Cerebellar cortex (tissue), 1 donor: Measurements from ENCODE around the gene MAPK14.
"Not testable (repeated sequence)": the region's sequence is repeated elsewhere in the genome, so short reads cannot be mapped to it uniquely, and the experiment has no call there.

Experiments
- DNase-seq: peaks from one replicate; pipeline ENCODE4 v3.0.0-alpha.2; 2015; ENCODE audit warnings: low spot score

MAPK14 gene

DNA sequence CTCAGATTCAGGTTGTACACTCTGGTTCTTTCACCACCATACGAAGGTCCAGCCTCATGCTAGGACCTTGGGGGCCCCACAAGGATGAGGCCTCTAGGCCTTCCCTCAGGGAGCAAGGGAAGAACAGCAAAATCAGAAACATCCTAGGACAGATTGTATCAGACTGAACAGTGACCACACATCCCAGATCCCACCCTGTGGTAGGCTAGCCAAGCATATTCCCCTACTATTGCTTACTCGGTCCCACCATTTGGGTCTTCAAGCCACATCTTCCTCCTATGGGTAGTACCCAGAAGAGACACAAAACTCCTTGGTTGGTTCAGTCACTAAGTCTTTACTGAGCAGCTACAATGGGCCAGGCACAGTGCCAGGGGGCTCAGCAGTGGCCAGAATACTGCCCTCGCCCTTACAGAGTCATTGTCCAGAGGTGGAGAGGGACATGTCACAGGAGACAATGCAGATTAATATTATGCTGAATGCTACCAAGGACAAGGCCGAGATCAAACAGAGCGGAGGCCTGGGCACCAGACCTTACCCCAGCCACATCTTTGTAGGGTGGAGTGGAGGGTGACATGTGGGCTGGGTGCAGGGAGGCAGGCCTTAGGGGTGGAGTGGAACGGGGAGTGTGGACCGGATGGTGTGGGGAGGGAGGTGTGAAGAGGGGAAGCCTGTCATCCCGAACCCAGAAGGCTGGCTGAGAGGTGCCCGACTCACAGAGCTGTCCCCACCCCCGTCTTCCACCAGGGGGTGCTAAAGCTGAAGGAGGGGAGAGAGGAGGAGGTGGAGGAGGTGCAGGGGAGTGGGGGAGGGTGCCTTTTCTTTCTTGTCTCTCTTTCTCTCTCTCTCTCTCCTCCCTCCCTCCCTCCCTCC is 95.9 kb downstream of the MAPK14 start:
- DNase-seq, result peak; percentile 73

DNA sequence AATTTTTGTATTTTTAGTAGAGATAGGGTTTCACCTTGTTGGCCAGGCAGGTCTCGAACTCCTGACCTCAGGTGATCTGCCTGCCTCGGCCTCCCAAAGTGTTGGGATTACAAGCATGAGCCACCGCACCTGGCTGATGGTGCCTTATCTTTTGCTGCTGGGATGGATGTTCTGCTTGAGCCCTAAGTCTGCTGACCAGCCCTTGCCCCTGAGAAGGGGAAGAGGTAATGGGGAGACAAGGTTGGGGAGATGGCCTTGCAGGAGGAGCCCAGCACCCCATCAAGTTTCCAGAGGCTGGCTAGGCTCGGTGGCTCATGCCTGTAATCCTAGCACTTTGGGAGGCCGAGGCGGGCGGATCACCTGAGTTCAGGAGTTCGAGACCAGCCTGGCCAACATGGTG is 96.7 kb downstream of the MAPK14 start:
- DNase-seq, result not testable (repeated sequence)

DNA sequence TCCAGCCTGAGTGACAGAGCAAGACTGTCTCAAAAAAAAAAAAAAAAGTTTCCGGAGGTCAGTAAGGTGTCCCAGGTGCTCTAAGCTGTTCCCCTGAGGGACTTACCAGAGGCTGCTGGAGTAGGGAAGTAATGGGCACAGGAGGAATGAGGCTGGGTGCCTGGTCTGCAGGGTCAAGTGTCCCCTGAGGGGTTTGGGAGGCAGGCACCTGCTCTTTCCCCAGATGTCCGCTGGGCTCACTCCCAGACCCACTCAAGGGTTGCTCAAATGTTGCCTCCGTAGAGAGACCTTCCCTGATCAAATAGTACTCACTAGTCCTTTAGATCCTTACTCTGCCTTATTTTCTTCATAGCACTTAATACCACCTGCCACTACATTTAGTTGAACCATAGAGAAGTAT is 97.3 kb downstream of the MAPK14 start:
- no peak for DNase-seq

DNA sequence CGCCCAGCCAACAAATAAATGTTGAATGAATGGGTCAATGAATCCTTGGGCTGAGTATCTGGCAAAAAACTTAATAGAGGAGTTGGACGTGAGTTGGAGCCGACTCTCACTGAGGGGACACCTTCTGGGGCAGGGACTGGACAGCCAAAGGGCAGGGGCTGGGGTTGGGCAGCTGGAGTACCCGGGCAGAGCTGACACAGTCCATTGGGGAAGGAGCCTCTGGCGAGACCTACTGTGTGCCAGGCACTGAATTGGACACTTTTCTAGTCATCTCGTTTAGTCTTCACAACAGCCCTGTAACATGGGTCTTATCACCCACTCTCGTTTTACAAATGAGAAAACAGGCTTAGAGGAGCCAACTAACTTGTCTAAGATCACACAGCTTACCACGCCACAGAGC is 98.0 kb downstream of the MAPK14 start:
- DNase-seq, result no peak

DNA sequence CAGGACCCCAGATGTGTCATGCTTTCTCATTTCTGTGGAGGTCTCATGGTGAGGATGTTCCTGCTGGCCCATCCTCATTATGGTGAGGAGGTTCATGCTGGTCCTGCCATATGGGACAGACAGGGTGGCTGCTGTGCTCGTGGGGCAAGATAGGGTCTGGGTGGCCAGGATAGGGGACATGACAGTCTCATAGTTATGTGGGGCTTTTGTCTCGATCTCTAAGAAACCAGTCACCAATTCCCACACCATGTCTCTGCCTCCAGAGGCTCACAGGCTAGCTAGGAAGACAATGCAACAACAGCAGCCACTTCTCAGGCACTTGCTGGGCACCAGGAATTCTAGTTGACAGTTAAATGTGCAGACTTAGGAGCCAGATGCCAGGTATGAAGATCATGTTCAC is 98.5 kb downstream of the MAPK14 start:
- no peak for DNase-seq

DNA sequence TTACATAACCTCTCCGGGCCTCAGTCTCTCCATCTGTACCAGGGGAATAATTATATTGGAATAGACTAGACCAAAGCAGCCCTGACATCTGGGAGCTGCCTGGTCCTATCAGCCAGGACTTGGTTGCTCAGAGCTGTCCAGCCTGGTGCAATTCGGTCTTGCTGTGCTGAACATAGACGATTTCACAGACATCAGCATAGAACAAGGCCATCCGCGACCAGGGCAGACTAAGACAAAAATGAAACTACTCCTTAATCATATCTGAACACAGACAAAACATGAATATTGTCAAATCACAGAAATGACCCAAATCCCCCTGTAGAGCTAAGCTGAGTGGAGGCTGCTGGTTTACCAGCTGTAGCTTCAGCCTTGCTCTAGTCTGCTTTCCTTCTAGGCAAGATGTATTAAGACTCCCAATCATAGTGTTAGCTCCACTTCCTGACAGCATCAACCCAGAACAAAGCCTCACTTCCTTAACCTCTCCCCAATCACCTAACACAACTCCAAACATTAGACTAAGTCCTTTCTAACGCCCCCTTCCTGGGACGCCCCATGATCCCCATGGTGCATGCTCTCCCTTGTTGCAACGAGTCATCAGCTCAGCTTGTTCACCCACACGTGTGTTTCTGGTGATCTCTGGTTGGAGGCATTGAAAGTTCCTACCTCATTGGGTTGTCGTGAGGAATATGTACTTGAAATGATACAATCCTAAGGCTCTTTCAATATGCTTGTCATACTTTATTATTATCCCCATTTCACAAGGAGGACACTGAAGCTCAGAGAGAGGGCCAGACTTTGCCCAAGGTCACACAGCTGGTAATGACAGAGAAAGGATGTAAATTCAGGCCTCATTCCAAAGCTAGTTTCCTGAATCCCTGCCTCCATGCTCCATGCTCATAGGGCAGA is 99.2 kb downstream of the MAPK14 start:
- no peak for DNase-seq

DNA sequence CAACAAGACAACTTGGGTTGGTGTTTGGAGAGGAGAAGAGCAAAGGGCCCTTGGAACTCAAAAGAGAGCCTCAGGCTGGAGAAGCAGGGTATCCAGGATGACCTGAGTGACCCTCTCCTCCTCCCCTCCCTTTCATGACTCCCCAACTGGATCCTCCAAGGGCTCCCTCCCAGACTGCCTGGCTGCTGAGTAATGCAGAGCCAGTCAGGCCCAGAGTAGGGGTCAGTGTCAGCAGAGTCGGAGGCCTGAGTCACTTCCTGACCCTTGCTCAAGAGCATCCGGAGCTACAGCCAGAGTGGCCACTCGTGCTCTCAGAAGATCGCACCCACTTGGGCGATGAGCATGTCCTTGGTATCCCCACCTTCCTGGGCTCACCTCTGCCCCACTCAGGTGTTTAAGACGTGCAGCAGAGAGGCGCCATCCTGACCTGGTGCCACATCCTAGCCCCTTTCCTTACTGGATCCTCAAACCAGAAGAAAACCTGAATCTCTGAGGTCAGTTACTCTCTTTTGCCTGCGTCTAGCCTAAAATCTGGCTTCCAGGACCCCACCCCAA is 99.9 kb downstream of the MAPK14 start:
- no peak for DNase-seq

DNA sequence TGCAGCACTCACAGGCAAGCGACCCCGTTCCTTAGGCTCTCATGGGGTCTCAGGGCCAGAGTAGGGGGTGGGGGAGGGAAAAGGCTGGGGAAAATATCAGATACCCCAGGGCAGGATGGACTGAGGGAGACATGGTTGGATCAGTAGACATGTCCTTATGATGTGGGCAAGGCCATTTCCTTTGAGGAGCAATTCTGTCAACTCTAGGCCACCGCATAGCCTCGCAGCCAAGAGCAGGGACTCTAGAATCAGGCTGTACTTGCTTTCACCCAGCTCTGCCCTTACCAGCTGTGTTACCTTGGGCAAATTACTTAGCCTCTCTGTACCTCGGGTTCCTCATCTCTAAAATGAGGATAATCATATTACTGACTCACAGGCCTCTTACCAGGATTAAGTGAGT is 100.5 kb downstream of the MAPK14 start:
- no peak for DNase-seq

DNA sequence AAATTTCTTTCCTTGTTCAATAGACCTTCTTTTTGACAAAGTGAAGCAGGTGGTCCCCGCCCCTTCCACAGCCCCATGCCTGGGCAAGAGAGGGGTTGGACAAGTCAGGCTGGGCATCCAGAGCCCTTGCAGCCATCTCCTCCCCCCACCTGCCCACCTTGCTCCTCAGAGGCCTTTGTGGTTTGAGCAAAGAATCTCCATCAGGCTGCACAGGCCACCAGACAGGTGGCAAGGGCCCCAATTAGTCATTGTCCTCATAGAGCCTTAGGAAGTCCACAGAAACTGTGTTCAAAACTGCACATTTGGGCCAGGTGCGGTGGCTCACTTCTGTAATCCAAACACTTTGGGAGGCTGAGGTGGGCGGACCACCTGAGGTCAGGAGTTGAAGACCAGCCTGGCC is 101.2 kb downstream of the MAPK14 start:
- no peak for DNase-seq

DNA sequence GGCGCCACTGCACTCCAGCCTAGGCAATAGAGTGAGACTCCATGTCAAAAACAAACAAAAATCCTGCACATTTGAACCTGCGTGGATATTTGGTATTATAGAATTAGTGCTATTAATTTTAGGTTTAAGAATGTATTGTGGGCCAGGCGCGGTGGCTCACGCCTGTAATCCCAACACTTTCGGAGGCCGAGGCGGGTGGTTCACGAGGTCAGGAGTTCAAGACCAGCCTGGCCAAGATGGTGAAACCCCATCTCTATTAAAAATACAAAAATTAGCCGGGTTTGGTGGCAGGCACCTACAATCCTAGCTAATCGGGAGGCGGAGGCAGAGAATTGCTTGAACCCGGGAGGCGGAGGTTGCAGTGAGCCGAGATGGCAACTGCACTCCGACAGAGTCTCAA is 101.7 kb downstream of the MAPK14 start:
- DNase-seq, result not testable (repeated sequence)

DNA sequence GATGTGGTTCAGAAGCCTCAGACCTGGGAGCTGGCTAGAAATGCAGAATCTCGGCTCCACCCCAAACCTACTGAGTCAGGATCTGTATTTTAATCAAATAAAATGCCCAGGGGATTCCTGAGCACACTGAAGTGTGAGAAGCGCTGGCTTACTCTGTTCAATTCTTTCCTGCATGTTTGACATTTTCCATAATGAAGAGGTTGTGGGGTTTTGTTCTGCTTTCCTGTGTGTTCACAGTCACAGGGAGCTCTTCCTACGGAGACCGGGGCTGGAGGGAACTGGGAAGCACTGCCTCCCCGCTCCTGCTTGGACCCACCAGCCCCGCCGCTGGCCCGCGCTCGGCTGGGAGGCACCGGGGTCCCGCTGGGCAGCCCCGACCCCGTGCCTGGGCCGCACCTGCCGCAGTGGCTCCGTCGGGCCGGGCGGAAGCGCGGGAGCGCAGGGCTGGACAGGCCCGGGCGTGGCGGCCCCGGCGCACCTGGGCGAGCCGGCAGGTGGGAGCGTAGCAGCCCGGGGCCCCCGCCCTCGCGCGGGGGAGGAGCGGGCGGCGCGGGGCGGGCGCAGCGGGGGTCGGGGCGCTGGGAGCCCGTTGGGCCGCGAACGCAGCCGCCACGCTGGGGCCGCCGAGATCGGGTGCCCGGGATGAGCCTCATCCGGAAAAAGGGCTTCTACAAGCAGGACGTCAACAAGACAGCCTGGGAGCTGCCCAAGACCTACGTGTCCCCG is 102.5 kb downstream of the MAPK14 start, which contains the start of gene MAPK13:
Gene MAPK13, plus strand, starts transcription at position 573 of the 726 bp plus-strand sequence. Its CDS starts 70 bp downstream, at position 643.
- DNase-seq, result no peak

DNA sequence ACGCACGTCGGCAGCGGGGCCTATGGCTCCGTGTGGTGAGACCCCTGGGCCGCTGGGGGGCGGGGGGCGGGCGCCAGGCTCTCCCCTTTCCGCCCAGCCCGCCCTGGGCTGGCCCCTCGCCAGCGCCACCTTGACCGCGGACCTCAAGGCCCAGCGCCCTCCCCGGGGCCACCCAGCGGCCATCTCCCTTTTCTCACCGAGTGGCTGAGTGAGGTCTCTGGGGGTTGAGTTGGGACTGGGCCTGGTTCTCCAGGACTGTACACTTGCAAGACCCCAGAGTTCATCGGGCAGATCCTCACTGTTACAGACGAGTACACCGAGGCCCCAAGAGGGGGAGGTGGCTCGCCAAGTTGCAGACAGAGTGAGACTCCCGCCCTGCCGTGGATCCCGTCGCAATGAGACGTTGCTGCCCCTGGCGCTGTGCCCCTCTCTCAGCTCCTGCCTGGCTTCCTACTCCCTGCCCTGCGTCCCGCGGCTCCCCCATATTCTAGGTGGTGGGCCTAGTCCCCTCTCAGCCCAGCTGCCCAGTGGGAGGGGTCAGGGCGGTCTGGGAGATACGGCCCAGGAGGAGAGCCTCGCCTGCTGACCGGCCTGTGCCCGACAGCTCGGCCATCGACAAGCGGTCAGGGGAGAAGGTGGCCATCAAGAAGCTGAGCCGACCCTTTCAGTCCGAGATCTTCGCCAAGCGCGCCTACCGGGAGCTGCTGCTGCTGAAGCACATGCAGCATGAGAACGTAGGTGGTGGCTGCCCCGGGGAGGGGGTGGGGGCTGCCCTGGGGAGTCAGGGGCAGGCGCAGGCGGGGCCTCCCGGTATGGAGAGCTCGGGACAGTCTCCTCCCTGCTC is 103.3 kb downstream of the MAPK14 start:
- DNase-seq, result no peak

DNA sequence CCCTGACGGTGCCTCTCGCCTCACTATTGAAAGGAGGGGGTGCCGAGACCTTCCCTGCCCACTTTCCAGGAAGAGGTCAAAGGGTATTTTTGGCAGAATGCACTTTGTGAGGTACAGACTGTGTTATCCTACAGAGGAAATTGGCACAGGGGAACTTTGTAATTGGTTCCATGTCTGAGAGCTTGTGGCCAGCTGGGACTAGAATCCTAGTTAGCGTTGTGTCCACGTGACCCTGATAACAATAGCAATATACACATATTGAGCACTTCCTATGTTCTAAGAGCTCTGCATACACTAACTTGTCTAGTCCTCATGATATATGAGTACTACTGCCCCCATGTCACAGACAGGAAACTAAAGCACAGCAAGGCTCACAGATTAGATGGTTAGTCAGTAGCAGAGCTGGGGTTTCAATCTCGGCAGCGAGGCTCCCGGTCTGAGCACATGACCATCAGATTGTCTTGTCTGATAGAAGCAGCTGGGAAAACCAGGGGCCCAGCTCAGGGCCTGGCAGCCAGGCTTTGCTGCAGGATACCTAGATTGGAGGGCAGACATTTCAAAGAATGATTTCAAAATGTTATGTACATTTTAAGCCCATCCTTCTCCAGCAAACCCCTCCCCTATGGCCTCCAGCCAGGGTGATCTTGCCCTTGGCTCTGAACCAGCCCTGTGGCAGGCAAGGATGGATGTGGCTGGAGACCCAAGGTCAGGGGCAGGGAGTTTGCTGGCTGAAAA is 104.1 kb downstream of the MAPK14 start:
- no peak for DNase-seq

DNA sequence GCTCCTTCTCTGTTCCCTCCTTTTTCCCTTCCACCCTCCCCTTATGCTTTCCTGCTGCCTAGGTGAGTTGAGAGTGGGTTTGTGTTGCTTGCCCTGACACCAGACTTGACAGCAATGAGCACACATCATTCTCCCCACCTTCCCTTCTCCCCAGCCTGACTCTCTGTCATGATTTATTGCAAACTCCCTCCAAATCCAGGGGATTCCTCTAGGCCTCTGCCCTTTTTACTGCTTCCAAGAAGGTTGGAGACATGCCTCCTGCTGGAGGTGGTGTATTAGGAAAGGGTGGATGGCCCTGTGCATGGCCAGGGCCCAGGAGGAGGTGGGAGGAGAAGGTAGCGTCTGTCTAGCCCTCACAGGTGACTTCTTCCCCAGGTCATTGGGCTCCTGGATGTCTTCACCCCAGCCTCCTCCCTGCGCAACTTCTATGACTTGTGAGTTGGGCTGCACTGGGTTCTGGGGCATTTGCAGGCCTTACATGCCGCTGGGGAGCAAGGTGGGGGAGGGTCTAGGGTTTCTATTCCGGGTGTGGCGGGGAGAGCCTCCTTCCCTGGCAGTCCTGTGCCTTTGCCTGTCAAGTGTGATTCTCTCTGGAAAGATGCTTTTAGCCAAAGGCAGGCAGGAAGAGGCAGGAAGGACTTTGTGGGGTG is 104.8 kb downstream of the MAPK14 start:
- no peak for DNase-seq

DNA sequence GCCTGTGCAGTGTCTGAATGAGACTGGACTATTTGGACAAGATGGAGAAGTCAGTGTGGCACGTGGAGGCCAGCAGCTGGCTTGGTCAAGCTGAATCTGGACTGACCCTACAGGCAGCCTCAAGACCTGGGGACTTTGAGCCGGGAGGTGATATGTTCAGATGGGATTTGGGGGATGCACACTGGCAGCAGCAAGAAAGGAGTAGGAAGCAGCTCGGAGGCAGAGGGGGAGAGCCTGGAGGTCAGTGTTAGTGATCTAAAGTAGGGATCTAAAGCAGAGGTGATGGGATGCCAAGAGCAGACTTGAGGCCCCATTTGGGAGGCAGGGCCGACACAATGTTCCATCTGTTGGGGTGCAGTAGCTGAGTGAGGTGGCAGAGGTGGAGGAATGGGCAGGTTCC is 105.5 kb downstream of the MAPK14 start:
- DNase-seq, result no peak

DNA sequence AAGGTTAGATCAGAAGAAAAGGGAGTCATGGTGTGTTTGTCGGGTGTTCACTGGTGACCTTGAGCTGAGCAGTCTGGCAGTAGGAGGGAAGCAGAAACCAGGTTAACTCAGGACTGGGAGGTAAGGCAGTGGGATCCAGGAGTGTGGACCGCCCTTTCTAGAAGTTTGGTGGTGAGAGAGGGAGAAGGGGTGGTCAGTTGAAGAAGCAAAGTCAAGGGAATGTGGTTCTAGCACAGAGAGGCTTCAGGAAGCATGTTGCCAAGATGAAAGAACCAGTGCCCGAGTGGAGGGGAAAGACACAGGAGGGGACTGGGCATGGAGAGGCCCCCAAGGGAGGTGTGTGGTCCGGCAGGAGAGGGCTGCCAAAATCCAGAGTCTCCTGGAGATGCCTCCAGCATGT is 106.3 kb downstream of the MAPK14 start:
- DNase-seq, result no peak

DNA sequence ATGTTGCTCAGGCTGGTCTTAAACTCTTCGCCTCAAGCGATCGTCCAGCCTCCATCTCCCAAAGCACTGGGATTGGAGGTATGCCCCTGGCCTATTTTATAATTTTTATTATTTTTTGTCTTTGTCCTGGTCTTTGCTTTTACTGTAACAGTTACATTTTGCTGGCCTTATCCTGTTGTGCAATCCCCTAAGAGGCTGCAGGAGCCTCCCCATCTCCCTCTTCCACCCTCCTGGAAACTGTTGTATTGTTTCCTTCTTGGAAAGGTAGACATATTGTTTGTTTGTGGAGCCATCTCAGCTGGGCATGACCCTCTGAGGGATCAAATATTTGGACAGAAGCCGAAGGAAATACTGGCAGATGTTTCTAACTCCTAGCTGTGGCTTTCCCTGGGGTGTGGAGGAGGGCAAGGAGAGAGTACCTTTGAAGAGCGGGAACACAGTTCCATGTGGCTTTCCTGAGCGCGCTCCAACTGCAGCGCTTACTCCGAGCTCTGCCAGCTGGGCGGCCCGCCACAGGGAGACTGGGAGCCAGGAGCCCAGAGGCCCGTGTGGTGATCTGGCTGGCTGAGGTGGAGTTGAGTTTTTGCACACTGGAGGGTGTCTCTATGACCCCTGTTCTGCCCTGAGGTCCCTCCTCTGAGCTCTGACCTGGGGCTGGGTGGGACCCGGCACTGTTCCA is 107.6 kb downstream of the MAPK14 start:
- DNase-seq, result peak; percentile 65

DNA sequence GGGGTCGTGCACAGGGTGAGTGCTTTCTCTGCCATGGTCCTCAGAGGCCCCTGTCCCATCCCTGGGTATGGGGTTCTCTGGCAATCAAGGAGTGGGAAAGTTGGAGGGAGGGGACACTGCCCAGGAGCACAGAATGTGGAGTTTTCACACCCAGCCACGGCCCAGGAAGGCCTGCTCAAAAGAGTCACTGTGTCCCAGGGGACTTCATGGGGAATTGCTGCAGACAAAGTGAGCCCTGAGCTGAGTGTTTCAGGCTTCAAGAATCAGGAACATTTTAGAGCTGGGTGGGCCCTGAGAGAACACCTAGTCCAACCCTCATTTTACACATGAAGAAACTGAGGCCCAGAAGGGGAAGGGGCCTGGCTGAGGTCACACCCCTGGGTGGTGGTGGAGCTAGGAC is 108.4 kb downstream of the MAPK14 start:
- no peak for DNase-seq

DNA sequence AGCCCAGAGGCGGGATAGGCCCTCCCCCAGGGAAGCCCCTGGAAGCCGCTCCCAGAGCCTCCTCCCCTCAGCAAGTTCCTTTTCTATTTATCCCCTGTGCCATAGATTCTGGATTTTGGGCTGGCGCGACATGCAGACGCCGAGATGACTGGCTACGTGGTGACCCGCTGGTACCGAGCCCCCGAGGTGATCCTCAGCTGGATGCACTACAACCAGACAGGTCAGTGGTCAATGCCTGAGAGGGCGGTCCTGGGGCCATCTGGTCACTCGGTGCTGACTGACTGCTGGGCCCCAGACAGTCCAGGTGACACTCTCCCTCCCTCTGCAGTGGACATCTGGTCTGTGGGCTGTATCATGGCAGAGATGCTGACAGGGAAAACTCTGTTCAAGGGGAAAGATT is 108.9 kb downstream of the MAPK14 start:
- no peak for DNase-seq
